GM10847 (cell line): Measurements from ENCODE around the gene SPACA7.

Experiments used
- POLR2A ChIP-seq: IDR thresholded peaks from 2 replicates; pipeline ENCODE4 v1.6.1; 2011; ENCODE audit not compliant: insufficient read length; ENCODE audit errors: extremely low read depth

The SPACA7 gene

DNA sequence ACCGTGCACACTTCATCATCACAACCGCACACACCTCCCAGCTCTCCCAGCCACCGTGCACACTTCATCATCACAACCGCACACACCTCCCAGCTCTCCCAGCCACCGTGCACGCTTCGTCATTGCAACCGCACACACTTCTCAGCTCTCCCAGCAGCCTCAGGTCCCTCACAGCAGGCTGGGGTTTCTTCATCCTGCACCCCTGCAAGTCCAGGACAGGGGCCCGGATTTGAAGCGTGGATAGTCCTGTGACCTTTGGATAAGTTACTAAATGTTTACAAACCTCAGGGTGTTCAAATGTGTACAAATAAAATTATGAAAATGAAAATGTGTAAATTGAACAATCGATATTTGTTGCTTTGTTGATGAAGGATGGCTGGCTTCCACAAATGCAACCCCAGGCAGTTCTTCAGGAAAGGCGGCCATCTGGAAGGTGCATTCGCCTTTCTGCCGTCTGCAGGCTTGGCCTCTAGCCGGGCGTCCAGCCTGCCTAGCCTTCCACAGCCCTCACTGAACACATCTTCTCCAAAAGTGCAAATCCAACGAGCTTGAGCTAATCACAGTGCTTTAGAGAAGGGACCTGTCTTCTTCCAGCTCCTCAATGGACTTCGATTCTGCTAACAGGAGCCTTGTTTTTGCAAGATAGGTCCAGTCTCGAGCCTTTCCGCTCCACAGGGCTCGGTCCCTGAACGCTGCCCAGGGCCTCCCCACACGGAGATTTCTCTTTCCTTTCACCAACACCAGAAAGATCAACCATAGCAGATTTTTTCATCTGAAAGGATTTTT is 74.2 kb downstream of the SPACA7 start:
- TF ChIP-seq POLR2A, result no peak

DNA sequence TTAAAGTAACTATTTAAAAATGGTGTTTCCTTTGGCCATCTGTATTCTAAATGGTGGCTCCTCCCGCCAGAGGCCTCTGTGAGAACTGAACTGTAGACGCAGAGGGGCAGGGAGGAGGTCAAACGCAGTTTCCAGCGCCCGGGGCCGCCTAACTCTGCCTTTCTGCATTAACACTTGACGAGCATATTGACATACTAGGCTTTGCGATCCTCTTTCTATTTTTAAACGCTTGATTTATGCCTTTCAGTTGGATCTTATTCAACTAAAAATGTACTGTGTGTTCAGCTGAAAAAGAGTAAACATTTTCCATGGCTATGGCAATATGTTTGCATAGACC is 74.7 kb downstream of the SPACA7 start:
- TF ChIP-seq POLR2A, result no peak

- no peak for TF ChIP-seq POLR2A
Measured at GRCh38 chr13:112451512-112452379, 75.6 kb downstream of the SPACA7 start.

GRCh38 chr13:112452380-112453206 is 76.4 kb downstream of the SPACA7 start:
- no peak for TF ChIP-seq POLR2A

- no peak for TF ChIP-seq POLR2A
Measured at GRCh38 chr13:112453207-112453829, 77.2 kb downstream of the SPACA7 start.

GRCh38 chr13:112453874-112454647 is 77.9 kb downstream of the SPACA7 start:
- no peak for TF ChIP-seq POLR2A

DNA sequence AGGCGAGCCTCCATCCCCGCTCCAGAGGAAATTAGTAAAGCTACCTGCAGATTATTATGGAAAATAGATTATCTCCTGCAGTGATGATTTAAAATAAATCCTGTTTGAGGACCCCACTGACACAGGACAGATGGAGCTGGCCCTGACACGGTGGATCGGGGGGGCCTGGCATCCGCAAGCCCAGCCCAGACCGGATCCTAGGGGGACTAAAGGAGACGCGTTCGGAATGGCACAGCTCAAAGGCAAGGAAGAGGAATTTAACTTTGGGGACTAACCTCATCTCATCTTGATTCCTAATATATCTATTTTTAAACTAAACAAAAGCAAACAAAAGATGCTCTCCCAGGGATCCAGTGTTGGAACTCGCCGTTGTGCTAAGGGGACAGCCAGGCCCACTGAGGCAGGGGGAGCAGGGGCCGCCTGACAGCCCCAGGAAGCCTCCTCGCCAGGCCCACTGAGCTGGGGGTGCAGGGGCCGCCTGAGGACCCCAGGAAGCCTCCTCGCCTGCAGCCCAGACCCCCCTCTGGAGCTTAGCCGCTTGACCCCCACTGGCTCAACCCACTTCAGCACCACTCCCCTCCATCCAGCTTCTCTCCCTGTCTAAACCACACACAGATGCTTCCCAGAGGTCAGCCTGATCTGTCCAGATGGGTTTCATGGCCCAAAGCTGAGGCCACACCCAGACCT is 78.6 kb downstream of the SPACA7 start:
- TF ChIP-seq POLR2A, result no peak

- TF ChIP-seq POLR2A, result no peak
Measured at GRCh38 chr13:112455476-112456059, 79.4 kb downstream of the SPACA7 start.

GRCh38 chr13:112456138-112457056 is 80.2 kb downstream of the SPACA7 start:
- no peak for TF ChIP-seq POLR2A

DNA sequence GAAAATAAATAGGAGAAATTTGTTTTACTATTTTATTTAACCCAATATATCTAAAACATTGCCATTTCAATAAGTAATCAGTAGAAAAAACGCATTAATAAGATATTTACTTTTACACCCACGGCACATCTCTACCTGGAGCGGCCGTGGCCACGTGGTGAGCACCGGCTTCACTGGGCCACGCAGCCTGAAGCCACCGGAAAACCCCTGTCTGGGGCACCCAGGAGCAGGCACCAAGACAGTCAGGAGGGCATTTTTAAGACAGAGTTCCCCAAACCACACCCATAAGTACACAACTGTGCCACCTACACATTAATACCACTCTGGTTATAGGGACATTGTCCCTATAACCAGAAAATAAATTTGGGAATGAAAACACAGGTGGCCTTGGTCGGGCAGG is 80.9 kb downstream of the SPACA7 start:
- no peak for TF ChIP-seq POLR2A

GRCh38 chr13:112457485-112457884 is 81.3 kb downstream of the SPACA7 start:
- no peak for TF ChIP-seq POLR2A

- no peak for TF ChIP-seq POLR2A
Measured at GRCh38 chr13:112462408-112462807, 86.3 kb downstream of the SPACA7 start.
